ENCODE results near the gene PPP4R2.
A peak's percentile ranks its signal among the peaks of the same experiment; 100 is the strongest.

Gene PPP4R2

DNA sequence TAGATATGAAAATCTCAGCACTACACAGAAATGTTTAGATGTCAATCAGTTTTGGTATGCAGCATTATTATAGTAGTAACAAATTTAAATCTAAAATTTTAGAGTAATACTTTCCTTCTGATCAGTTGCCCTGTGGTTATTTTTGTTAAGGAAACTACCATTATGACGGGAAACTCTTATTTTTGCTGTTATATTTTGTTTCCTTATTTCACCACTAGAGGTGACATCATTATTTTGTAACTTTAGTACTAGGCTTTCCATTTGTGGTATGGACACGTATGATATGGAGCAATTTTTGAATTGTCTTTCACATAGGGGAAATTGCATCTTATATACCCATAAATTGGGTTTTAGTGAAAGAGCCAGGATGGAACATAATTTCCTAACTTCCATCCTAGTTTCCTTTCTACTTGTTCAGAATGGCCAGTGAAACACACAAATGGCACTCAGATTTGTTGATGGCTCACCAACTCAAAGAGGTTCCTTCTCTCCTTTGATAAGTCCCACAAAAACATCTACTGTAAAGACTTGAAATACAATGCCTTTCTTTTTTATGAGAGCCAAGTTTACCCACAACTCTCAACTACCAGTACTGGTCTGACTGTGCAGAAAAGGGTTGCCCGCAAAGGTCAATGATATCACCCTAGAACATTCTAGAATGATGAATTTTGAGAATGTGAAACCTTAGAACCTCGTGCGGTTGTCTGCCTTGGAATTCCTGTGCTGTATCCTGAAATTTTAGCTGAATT is 19.4 kb upstream of the PPP4R2 start:
- H3K79me2 ChIP-seq (ENCODE audit: insufficient read depth, low read length) = no peaks in the 10 kb centered on the region
- no peak overlapping the region for H3K9ac ChIP-seq (ENCODE audit: low read length)
- no peaks in the 10 kb centered on the region for H3K9me3 ChIP-seq (ENCODE audit: low read length)
- no peaks in the 10 kb centered on the region for H3F3A ChIP-seq (ENCODE audit: insufficient read depth, low read length)
- no peak overlapping the region for H3K27ac ChIP-seq (ENCODE audit: low read depth, low read length, poor library complexity, severe bottlenecking)
- H3K27me3 ChIP-seq (ENCODE audit: insufficient read depth, low read length) = no peaks in the 10 kb centered on the region
- TF ChIP-seq EZH2 (IDR thresholded peaks at IDR 0.05; ENCODE audit: borderline replicate concordance, low read length) = no peak
- TF ChIP-seq, protein P1, sequence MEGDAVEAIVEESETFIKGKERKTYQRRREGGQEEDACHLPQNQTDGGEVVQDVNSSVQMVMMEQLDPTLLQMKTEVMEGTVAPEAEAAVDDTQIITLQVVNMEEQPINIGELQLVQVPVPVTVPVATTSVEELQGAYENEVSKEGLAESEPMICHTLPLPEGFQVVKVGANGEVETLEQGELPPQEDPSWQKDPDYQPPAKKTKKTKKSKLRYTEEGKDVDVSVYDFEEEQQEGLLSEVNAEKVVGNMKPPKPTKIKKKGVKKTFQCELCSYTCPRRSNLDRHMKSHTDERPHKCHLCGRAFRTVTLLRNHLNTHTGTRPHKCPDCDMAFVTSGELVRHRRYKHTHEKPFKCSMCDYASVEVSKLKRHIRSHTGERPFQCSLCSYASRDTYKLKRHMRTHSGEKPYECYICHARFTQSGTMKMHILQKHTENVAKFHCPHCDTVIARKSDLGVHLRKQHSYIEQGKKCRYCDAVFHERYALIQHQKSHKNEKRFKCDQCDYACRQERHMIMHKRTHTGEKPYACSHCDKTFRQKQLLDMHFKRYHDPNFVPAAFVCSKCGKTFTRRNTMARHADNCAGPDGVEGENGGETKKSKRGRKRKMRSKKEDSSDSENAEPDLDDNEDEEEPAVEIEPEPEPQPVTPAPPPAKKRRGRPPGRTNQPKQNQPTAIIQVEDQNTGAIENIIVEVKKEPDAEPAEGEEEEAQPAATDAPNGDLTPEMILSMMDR (IDR thresholded peaks at IDR 0.05; ENCODE audit: low read length) = peak; percentile 24; the same call in 1 of the 2 replicates
- no peaks in the 10 kb centered on the region for H4K20me1 ChIP-seq (ENCODE audit: insufficient read depth, low read length)
- no peaks in the 10 kb centered on the region for H3K4me1 ChIP-seq (ENCODE audit: insufficient read depth, low read length, severe bottlenecking)
- no peaks in the 10 kb centered on the region for H3K36me3 ChIP-seq (ENCODE audit: insufficient read depth, low read length)
- H3K4me3 ChIP-seq (ENCODE audit: low read depth, low read length, poor library complexity, severe bottlenecking) = no peak overlapping the region
- no peaks in the 10 kb centered on the region for H3K9me2 ChIP-seq (ENCODE audit: low read depth, low read length)
- H2AFZ ChIP-seq (ENCODE audit: low read length) = no peak overlapping the region
- no peak overlapping the region for H3K4me2 ChIP-seq (ENCODE audit: low read length)

DNA sequence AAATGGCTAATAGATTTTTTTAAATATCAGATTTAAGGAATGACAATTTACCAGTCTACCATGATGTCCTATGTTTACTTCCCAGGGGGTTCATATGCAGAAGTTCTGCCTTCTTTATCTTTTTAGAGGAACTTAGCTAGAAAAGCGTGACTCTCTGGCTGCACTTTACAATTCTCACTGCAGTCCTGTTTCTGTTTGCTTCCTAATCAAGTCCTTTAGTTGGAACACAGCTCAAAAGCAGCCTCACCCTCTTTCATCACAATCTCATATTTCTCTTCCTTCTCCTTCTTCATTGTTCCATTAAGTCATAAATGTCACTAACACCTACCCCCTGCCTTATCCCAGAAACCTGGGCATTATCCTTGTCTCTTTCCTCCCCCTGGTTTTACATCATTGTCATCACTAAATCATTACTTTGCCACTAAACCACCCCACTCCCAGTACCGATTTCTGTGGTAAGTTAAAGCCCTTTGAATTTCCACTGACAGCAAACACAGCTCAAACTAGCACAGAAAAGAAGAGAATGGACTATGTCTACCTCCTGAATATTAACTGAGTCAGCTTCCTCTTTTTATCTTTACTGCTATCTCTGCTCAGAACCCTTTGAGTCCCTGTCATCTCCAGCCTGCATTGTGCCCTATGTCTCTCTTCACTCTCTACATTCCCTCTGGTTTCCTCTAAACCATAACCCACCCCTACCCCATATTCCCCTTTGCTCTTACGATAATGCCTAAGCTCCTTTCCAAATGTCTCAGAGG is 13.8 kb upstream of the PPP4R2 start:
- H3K4me2 ChIP-seq (ENCODE audit: low read length) = no peak overlapping the region
- H3K4me3 ChIP-seq (ENCODE audit: low read depth, low read length, poor library complexity, severe bottlenecking) = no peak overlapping the region
- no peaks in the 10 kb centered on the region for H3K4me1 ChIP-seq (ENCODE audit: insufficient read depth, low read length, severe bottlenecking)
- no peaks in the 10 kb centered on the region for H3K79me2 ChIP-seq (ENCODE audit: insufficient read depth, low read length)
- TF ChIP-seq EZH2 (IDR thresholded peaks at IDR 0.05; ENCODE audit: borderline replicate concordance, low read length) = no peak
- no peaks in the 10 kb centered on the region for H4K20me1 ChIP-seq (ENCODE audit: insufficient read depth, low read length)
- H3K27me3 ChIP-seq (ENCODE audit: insufficient read depth, low read length) = no peaks in the 10 kb centered on the region; the same call in 1 of the 2 replicates
- H3K36me3 ChIP-seq (ENCODE audit: insufficient read depth, low read length) = peaks cover 5% of the 10 kb centered on the region; the same call in 1 of the 2 replicates
- H3K9ac ChIP-seq (ENCODE audit: low read length) = no peak overlapping the region
- H3K9me3 ChIP-seq (ENCODE audit: low read length) = peaks cover 5% of the 10 kb centered on the region; the same call in 1 of the 2 replicates
- H3K27ac ChIP-seq (ENCODE audit: low read depth, low read length, poor library complexity, severe bottlenecking) = no peak overlapping the region
- H3F3A ChIP-seq (ENCODE audit: insufficient read depth, low read length) = no peaks in the 10 kb centered on the region
- H2AFZ ChIP-seq (ENCODE audit: low read length) = no peak overlapping the region
- H3K9me2 ChIP-seq (ENCODE audit: low read depth, low read length) = no peaks in the 10 kb centered on the region

DNA sequence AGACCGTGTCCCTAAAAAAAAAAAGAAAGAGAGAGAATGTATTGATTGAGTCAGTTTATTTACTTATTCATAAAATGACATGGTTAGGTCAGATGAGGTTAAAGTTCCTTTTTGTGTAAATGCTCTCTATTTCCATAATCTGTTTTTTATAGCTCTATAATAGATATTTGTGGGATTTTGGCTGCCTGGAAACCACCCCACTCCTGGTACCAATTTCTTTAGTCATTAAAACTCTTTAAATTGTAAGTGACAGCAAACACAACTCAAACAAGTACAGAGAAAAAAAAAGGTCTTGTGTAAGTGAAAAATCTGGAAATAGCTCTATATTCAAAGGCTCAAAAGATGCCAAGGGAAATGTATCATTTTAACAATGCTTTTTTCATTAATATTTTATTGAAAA is 11.0 kb upstream of the PPP4R2 start:
- no peaks in the 10 kb centered on the region for H3K79me2 ChIP-seq (ENCODE audit: insufficient read depth, low read length)
- no peak overlapping the region for H3K9ac ChIP-seq (ENCODE audit: low read length)
- no peaks in the 10 kb centered on the region for H3K9me2 ChIP-seq (ENCODE audit: low read depth, low read length)
- no peaks in the 10 kb centered on the region for H3F3A ChIP-seq (ENCODE audit: insufficient read depth, low read length)
- peaks cover 5% of the 10 kb centered on the region; the same call in 1 of the 2 replicates for H3K36me3 ChIP-seq (ENCODE audit: insufficient read depth, low read length)
- no peaks in the 10 kb centered on the region for H4K20me1 ChIP-seq (ENCODE audit: insufficient read depth, low read length)
- TF ChIP-seq, protein P1 (IDR thresholded peaks at IDR 0.05; ENCODE audit: low read length) = no peak
- TF ChIP-seq EZH2 (IDR thresholded peaks at IDR 0.05; ENCODE audit: borderline replicate concordance, low read length) = no peak
- no peaks in the 10 kb centered on the region for H3K4me1 ChIP-seq (ENCODE audit: insufficient read depth, low read length, severe bottlenecking)
- H3K27ac ChIP-seq (ENCODE audit: low read depth, low read length, poor library complexity, severe bottlenecking) = no peak overlapping the region
- H3K4me3 ChIP-seq (ENCODE audit: low read depth, low read length, poor library complexity, severe bottlenecking) = no peak overlapping the region
- H3K27me3 ChIP-seq (ENCODE audit: insufficient read depth, low read length) = no peaks in the 10 kb centered on the region; the same call in 1 of the 2 replicates
- H2AFZ ChIP-seq (ENCODE audit: low read length) = no peak overlapping the region
- H3K4me2 ChIP-seq (ENCODE audit: low read length) = no peak overlapping the region
- peaks cover 5% of the 10 kb centered on the region; the same call in 1 of the 2 replicates for H3K9me3 ChIP-seq (ENCODE audit: low read length)
